ENCODE measurements around the gene TCF25. TPM values are rescaled to one million over a fixed set of nuclear protein-coding genes. Genes with fewer than 3 reads are reported as not detected.
"Not testable (repeated sequence)": the region's sequence is repeated elsewhere in the genome, so short reads cannot be mapped to it uniquely, and the experiment has no call there.

The TCF25 gene
- polyA plus RNA-seq, 12 donors = 82.4 to 173 (median 90.2) TPM; not detected in 1

DNA sequence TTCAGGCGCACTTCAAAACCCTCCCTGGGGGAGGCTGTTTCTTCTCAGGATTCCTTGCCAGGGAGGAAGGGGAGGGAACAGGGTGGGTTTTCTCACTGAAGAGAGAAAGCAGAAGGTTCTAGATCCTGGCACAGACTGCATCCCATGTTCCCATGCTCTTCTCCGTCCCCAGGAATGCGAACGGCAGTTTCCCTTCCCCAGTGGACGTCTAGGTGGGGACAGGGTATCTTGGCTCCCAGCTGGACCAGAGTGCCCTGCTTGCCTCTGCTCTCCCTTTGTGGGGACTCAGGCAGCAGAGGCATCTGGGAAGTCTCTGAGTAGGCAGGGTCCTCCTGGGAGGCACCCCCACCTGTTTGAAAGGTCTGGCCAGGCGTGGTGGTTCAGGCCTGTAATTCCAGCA is 3.0 kb upstream of the TCF25 start:
- DNase-seq = no peak

DNA sequence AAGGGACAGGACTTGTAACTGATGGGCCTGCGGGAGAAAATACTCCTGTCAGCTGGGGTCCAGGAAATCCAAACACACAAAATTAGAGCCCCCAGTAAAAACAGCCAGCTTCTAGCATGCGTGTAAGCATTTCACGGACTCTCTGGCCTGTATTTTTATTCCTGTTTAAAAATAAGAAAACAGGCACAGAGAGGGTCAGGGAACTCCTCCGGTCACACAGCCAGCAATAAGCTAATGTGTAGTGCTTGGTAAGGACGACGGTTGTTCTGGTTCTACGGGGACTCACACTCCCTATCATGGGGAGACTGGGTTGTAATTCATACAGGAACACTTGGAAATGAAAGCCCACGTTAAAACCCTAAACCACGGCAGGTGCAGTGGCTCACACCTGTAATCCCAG is 1.5 kb upstream of the TCF25 start:
- no peak for DNase-seq

DNA sequence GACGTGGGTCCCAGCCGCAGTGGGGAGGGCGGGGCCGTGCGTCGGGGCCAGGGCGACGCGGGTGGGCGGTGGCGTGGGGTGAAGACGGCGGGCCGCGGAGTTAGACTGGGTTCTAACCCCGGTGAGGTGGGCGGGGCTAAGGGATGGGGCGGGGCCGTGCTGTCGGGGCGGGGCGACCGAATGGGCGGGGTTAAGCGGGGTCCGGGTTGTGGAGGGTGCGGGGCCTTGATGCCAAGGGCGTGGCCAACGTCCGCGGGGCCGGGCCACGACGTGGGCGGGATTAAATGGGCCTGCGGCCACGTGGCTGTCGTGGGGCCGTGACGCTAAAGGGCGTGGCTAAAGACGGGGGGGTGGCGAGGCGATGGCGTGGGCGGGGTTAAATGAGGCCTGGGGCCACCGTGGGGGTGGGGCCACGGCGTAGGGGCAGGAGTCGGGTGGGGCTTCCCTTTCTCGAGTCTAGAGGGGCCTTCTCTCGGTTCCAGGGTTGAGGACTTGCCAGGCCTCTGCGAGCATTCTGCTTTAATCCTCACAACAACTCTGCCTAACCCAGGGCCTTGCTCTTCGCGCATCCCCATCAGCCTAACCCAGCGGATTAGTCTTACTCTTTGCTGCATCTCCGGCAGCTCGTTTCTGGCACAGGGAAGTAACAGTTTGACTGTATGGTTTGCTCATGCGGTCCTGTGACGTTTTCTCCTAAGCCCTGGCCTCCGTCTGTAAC is 739 bp downstream of the TCF25 start:
- DNase-seq = peak; percentile 97

GRCh38 chr16:89879123-89879522 is 5.7 kb downstream of the TCF25 start:
- DNase-seq = not testable (repeated sequence)

- DNase-seq = no peak
Observed at GRCh38 chr16:89880477-89881367, 7.3 kb downstream of the TCF25 start.

DNA sequence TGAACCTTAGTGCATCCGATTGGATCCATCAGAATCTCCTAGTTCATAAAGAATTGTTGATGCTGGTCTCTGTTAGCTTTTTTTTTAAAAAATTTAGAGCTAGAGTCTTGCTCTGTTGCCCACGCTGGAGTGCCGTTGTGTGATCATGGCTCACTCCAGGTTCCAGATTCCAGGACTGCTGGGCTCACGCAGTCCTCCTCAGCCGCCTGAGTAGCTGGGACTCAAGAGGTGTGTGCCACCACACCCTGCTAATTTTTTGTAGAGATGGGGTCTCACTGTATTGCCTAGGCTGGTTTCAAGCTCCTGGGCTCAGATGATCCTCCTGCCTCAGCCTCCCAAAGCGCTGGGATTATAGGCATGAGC is 8.0 kb downstream of the TCF25 start:
- DNase-seq = no peak

- DNase-seq = no peak
Observed at GRCh38 chr16:89883346-89884040, 10.1 kb downstream of the TCF25 start.

- DNase-seq = no peak
Observed at GRCh38 chr16:89884041-89884421, 10.6 kb downstream of the TCF25 start.

- no peak for DNase-seq
Observed at GRCh38 chr16:89887243-89887642, 13.9 kb downstream of the TCF25 start.

- no peak for DNase-seq
Observed at GRCh38 chr16:89890200-89890599, 16.8 kb downstream of the TCF25 start.

DNA sequence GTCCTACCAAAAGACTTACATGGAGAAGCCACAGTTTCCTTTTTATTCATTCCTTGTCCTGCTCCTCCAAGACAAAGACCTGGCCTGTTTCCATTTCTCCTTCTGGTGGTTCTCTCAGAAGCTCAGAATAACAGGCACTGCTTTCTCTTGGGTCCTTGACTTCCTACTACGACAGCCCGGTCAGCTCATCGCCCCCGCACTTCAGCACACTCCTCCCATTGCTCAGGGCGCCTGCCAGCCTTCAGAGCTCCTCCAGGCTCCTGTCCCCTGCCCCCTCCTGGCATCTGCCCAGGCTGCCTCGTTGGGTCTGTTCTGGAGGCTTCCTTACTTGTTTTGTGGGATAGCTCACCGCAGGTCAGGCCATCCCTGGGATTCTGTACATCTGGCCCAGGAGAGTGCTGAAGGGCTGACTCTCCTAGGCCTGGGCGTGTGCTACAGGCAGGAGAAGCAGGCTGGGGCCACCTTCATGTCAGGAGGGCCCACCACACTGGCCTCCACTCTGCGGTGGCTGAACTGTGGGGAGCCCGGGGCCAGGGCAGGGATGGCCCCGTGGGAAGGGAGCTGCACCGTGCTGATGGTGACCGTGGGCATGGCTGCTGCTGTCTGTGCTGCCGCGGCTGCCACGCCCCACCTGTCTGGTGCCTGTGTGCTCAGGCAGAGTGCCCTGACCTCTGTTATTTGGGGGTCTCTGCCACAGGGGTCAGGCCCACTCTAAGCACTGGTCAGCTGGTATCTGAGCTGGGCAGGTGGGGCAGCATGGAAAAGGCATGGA is 17.7 kb downstream of the TCF25 start:
- DNase-seq = no peak

DNA sequence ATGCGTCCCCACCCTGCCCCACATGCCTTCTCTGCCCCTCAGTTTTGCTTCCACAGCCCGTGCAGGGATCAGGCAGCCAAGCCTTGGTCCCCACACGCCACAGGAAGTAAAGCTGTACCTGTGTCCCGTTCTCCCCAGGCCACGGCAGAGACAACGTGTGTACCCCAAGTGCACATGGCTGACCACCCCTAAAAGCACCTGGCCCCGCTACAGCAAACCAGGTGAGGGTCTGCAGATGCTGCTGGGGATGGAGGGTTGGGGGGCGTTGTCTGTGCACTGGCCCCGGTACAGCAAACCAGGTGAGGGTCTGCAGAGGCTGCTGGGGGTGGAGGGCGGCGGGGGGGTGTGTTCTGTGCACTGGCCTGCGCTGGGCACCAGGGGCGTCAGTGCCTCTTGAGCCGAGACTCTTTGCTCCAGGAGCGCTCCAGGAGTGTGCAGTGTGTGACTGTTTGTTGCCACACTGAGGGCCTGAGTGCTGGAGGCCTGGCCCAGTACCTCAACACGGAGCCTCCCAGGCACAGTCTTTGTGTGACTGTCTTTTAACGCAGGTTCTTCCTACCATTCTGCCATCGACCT is 18.8 kb downstream of the TCF25 start:
- DNase-seq = no peak

DNA sequence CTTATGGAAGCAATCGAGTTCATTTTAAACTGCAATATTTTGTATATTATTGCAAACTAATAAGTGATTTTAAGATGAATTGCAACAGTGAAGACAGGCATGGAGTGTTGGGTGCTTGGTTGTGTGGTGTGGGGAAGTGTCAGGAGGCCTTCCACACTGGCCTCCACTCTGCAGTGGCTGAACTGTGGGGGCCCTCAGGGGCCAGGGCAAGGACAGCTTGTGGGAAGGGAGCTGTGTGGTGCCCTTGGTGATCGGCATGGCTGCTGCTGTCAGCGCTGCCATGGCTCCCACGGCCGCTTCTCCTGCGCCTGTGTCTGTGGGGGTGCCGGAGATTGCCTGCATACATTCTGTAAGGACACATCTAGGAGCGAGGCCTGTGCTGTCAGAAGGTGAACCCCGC is 19.2 kb downstream of the TCF25 start:
- DNase-seq = no peak

DNA sequence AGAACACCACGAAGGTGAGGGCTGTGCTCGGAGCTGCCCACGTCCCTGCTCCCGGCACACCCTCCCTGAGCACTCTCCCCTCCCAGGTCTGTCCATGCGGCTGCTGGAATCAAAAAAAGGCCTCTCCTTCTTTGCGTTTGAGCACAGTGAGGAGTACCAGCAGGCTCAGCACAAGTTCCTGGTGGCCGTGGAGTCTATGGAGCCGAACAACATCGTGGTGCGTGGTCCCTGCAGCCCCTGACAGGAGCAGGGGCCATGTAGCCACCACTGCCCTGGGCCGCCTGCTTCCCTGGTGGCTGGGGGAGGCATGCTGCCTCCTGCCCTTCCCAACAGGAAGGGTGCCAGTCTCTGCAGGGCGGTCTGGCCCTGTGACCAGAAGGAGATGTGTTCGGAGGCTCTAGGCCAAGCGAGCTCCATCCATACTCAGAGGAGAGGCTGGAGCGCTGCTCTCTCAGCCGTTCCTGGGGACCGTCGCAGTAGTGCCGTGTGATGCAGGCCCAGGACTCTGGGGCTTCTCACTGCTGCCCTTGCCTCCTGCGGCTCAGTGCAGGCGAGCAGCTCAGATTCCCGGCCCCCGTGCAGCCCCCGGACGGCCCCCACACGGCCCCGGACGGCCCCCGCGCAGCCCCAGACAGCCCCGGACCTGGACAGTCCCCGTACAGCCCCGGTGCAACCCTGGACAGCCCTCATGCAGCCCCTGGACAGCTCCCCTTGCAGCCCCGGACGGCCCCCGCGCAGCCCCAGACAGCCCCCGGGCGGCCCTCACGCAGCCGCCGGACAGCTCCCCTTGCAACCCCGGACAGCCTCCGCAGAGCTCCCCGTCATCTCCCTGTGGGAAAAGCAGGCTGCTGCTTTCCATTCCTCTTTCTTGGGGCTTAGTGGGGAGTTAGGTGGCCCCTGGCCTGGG is 20.5 kb downstream of the TCF25 start:
- DNase-seq = no peak

DNA sequence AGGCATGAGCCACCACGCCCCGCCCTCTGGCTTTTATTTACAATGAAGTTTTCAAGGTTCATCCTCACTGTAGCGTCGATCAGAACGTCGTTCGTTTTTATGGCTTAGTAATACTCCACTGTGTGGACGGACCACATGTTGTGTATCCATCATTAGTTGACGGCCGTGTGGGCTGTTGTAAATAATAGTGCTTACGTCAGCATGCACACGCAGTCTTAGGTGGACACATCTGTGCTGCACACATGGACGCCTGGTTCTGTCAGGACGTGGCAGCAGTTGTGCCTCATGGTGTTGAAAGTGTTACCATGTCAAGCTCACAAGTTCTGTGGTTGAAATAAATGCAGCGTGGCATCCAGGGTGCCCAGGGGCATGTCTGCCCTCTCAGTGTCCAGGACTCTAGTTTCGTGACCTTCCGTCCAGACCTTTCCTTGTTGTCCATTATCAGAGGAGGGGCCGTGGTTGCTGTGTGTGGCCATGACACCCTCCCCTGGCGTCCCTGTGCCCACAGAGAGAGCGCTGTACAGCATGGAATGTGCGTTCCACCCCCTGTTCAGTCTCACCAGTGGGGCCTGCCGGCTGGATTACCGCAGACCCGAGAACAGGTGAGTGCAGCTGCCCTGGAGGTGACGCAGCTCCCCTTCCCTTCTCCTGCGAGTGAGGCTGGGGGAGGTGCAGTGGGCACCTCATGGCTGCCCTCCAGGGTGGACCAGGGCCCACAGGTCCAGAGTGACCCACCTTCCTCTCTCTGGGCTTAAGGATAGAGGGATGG is 22.3 kb downstream of the TCF25 start:
- no peak for DNase-seq

- no peak for DNase-seq
Observed at GRCh38 chr16:89897204-89897603, 23.8 kb downstream of the TCF25 start.

DNA sequence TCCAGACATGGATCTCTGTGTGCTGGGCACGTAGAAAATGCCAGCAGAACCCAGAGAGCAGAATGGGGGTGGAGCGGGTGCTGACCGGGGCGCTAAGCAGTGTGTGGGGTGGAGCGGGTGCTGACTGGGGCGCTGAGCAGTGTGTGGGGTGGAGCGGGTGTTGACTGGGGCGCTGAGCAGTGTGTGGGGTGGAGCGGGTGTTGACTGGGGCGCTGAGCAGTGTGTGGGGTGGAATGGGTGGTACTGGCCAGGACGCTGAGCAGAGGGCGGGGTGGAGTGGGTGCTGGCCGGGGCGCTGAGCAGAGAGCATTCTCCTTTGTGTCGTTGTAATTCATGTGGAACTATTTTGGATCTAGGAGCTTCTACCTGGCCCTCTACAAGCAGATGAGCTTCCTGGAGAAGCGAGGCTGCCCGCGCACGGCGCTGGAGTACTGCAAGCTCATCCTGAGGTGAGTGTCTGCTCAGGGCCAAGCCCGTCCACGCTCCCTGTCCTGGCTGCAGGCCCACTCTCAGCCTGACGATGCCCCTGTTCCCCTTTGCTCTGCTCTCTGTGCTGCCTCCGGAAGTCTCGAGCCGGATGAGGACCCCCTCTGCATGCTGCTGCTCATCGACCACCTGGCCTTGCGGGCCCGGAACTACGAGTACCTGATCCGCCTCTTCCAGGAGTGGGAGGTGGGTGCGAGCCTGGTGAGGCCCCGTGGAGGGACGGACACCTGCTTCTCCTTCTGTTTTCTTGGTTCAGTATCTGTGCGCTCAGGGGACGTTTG is 25.0 kb downstream of the TCF25 start:
- no peak for DNase-seq

- DNase-seq = no peak
Observed at GRCh38 chr16:89899879-89900481, 26.6 kb downstream of the TCF25 start.
